GM21717 (cell line): Measurements from ENCODE around the gene CGN.
"Not testable (repeated sequence)": the region's sequence is repeated elsewhere in the genome, so short reads cannot be mapped to it uniquely, and the experiment has no call there.

Experiments used
- ATAC-seq: cut with Tn5 transposase; IDR thresholded peaks from one replicate; pipeline ENCODE4 v1.9.1; 2021; ENCODE audit warnings: mild to moderate bottlenecking, moderate library complexity; ENCODE audit not compliant: unreplicated experiment

The CGN gene

DNA sequence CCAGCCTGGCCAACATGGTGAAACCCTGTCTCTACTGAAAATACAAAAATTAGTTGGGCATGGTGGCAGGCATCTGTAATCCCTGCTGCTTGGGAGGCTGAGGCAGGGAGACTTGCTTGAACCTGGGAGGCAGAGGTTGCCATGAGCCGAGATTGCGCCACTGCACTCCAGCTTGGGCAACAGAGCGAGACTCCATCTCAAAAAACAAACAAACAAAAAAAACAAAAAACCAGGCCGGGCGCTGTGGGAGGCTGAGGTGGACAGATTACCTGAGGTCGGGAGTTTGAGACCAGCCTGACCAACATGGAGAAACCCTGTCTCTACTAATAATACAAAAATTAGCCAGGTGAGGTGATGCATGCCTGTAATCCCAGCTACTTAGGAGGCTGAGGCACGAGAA, 11.2 kb downstream of the CGN start:
- not testable (repeated sequence) for ATAC-seq

GRCh38 chr1:151523326-151523725, 12.1 kb downstream of the CGN start:
- no peak for ATAC-seq

DNA sequence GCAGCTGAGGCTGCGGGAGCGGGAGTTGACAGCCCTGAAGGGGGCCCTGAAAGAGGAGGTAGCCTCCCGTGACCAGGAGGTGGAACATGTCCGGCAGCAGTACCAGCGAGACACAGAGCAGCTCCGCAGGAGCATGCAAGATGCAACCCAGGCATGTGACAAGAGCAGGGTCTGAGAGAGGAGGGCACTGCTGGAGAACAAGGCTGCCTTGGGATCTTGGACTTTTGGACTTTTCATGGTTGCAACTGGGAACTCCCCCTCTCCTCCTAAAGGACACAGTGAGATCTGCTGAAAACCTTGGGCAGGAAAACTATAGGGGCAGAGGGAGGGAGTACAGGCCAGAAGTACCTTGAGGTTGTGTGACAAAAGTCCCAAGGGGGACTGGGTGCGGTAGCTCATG, 13.5 kb downstream of the CGN start:
- ATAC-seq = no peak

GRCh38 chr1:151526735-151527525, 15.7 kb downstream of the CGN start:
- ATAC-seq = no peak

- ATAC-seq = no peak
These were observed 18.1 kb downstream of the CGN start for GRCh38 chr1:151529211-151529702.

- no peak for ATAC-seq
These were observed 18.6 kb downstream of the CGN start for GRCh38 chr1:151529781-151530180.

- no peak for ATAC-seq
These were observed 19.3 kb downstream of the CGN start for GRCh38 chr1:151530461-151530860.

GRCh38 chr1:151533870-151534269, 22.7 kb downstream of the CGN start:
- ATAC-seq = no peak

GRCh38 chr1:151534662-151535278, 23.6 kb downstream of the CGN start:
- ATAC-seq = no peak

DNA sequence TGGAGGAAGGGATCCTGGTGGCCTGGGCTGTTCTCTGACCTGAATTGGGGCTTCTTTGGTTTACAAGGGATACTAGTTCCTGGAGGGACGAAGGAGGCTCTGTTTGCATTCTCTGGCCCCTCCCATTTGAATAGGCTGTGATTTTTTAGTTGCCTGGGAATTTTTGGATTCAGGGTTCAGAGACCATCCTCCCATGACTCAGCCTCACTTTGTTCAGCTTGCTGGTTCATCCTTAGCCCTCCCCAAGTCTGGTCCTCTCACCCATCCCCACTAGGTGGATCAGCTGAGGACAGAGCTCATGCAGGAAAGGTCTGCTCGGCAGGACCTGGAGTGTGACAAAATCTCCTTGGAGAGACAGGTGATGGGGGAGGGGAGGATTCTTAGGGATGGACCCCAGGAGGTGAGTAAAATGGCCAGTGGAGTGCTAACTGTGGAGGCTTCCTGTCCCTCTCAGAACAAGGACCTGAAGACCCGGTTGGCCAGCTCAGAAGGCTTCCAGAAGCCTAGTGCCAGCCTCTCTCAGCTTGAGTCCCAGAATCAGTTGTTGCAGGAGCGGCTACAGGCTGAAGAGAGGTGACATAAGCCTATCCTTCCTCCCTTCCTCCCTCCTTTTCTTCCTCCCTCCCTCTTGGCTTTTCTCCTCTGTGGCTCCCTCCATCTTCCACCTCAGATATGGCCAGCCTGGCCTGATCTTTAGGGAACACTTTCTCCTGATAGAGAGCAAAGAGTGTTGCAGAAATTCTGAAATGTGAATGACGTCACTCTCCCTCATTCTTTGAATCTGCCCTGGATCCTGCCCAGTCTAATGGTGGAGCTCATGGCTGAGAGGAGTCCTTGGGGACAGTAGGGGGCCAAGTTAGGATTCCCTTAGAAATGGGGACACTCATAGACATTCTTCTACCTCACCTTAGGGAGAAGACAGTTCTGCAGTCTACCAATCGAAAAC, 24.4 kb downstream of the CGN start:
- no peak for ATAC-seq

DNA sequence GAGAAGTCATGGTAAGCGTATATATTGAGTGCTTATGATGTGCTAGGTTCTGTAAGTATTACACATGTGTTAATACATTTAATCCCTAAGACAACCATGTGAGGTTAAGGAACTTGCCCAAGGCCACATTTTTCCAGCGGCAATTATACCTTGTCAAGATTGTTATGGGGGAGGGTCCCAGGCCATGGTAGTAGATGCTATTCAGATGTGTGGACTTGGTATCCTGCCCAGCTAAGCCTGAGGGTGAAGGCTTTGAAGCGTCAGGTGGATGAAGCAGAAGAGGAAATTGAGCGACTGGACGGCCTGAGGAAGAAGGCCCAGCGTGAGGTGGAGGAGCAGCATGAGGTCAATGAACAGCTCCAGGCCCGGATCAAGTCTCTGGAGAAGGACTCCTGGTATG, 25.3 kb downstream of the CGN start:
- no peak for ATAC-seq

DNA sequence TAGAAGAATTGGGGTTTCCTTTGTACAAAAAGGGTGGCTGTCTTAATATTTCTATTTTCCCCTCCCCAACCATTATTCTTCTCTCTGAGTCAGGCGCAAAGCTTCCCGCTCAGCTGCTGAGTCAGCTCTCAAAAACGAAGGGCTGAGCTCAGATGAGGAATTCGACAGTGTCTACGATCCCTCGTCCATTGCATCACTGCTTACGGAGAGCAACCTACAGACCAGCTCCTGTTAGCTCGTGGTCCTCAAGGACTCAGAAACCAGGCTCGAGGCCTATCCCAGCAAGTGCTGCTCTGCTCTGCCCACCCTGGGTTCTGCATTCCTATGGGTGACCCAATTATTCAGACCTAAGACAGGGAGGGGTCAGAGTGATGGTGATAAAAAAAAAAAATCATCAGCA, 25.9 kb downstream of the CGN start:
- no peak for ATAC-seq

- no peak for ATAC-seq
These were observed 28.3 kb downstream of the CGN start for GRCh38 chr1:151539321-151540020.

DNA sequence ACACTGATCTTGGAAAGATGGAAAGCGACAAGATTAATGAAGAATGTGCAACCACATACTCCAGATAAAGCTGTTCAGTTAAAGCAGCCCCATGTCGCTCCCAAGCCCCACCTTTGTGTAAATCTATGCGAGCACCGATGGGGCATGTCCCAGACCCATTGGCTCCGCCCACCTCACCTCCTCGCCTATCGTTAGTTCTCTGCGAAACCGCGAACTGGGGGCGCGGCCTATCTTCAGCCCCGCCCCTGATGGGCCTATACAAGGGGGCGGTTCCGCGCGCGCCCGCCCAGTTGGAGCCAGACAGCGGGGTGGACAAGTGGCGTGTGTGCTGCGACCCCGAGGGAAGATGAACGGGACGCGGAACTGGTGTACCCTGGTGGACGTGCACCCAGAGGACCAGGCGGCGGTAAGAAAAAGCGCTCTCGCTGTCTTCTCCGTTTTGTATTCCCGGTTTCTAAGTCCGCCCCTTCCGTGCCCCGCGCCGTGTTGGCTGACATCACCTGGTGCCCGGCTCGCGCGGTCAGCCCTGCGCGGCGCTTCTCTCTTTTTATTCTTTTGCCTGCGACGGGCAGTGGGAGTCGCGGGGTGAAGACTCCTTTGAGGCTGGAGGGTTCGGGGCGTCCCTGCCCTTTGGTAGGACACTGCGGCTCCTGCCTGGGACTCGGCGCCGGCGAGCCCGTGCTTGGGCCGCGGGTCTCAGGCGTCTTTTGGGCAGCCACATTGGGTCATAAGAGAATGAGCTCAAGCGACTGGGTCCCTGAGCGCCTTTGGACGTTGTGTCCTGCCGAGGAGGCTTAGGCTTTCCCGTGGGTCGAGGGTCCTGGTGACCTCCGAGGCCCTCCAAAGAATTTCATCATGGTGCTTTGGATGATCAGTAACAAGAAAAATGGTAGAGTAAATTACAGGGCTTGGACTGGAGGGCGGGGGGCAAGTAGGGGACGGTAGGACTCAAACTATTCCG, 29.1 kb downstream of the CGN start, which contains the start of gene TUFT1:
TSS of gene TUFT1 (plus strand) at position 289 of the 961 bp plus-strand sequence. CDS start at position 347, 58 bp downstream.
- ATAC-seq = no peak

DNA sequence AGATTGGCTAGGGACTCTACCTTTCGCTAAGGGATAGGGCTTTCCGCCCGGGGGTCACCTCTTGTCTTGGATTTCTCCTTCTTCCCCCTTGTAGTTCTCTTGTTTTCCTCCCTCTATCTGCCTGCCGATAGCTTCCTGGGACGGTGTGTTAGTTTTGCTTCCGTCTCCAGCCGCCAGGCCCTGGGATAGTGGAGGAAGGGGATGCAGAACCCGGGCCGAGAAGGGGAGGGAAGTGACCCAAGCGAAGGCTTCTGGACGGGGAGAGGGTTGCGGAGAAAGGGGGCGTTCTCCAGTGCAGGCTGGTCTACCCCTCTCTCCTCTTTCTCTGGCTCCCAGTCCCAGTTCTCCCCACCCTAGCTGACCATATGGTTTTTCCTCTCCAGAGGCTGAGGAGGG, 29.8 kb downstream of the CGN start:
- no peak for ATAC-seq

- no peak for ATAC-seq
These were observed 30.6 kb downstream of the CGN start for GRCh38 chr1:151541752-151542151.

DNA sequence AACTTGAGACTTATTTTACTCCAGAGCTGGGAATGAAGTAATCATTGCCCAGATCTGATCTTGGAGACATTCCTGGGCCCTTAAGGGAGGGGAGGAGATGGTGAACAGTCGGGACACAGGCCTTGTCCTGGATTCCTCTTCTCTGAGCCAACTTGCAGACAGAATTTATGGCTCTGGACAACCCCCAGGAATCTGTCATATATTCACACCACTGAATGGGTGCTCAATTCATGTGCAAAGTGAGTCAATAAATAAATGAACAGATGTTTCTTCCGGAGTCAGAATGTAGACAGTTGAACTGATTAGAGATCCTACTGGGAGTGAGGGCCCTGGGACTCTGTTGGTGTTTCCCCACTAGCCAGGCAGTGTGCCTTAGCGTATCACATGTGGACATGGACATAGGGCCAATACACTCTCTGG, 31.5 kb downstream of the CGN start:
- ATAC-seq = no peak

DNA sequence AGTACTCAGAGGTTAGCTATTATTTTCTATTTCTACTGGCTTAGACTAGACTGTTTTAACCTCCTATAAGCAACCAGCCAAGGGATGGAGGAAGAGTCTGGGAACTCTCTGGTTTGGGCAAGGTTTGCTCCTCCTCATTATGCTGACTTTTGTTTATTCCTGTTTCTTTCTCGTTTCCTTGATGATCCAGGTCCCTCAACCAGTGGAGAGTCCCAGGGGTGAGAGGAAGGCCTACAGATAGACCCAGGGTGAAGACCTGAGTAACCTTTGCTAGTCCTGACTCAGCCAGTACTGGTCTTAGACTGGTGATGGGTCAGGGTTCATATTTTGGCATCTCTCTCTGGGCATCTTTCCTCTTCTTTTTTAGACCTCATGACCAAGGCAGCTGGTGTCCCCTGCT, 34.4 kb downstream of the CGN start:
- ATAC-seq = no peak
